SU-DHL-6 (cell line): Measurements from ENCODE around the gene RSPH4A.

ENCODE experiments used
- H2AFZ ChIP-seq: fragments of 200-600 bp; sonication (generic); 2 replicates; pipeline ENCODE4 v1.6.1; 2014; ENCODE audit warnings: low read depth, mild to moderate bottlenecking, moderate library complexity, mixed read lengths, antibody characterized with exemption, low read length; ENCODE audit not compliant: severe bottlenecking
- H3F3A ChIP-seq: fragments of 200-600 bp; shearing (Covaris generic); 2 replicates; pipeline ENCODE4 v1.6.0; 2016; ENCODE audit warnings: antibody characterized with exemption, mild to moderate bottlenecking; ENCODE audit not compliant: insufficient read depth
- H3K27ac ChIP-seq: fragments of 200-600 bp; sonication (generic); 2 replicates; pipeline ENCODE4 v1.5.1; 2016; ENCODE audit warnings: low read depth, mild to moderate bottlenecking, low read length, moderate library complexity, mixed read lengths
- H3K27me3 ChIP-seq: fragments of 200-600 bp; sonication (generic), shearing (Covaris generic); 2 replicates; pipeline ENCODE4 v1.6.0; 2014; ENCODE audit warnings: mild to moderate bottlenecking, low read length
- H3K36me3 ChIP-seq: fragments of 200-600 bp; sonication (generic); 2 replicates; pipeline ENCODE4 v1.6.1; 2014; ENCODE audit warnings: mild to moderate bottlenecking, low read length, mixed read lengths
- H3K4me2 ChIP-seq: fragments of 300-600, 200-600 bp; shearing (Covaris generic), sonication (generic); 2 replicates; pipeline ENCODE4 v1.6.0; 2014; ENCODE audit warnings: low read length, low read depth, mild to moderate bottlenecking; ENCODE audit not compliant: poor library complexity, severe bottlenecking
- H3K4me3 ChIP-seq: fragments of 200-600 bp; sonication (generic); 2 replicates; pipeline ENCODE4 v1.5.1; 2014; ENCODE audit warnings: antibody characterized with exemption, low read length, mild to moderate bottlenecking, mixed read lengths; ENCODE audit not compliant: insufficient read depth, poor library complexity, severe bottlenecking
- H3K79me2 ChIP-seq: fragments of 200-600 bp; sonication (generic); 2 replicates; pipeline ENCODE4 v1.6.1; 2014; ENCODE audit warnings: mild to moderate bottlenecking, low read length, moderate library complexity; ENCODE audit not compliant: insufficient read depth
- H3K9ac ChIP-seq: fragments of 200-600 bp; sonication (generic); 2 replicates; pipeline ENCODE4 v1.7.0; 2014; ENCODE audit warnings: mild to moderate bottlenecking, low read length
- H3K9me2 ChIP-seq: fragments of 200-600 bp; sonication (generic); replicated peaks from 2 replicates; pipeline ENCODE4 v1.6.1; 2014; ENCODE audit warnings: low read length; ENCODE audit not compliant: insufficient read depth
- H3K9me3 ChIP-seq: fragments of 200-600 bp; sonication (generic); 2 replicates; pipeline ENCODE4 v1.6.1; 2014; ENCODE audit warnings: low read length, mixed read lengths; ENCODE audit not compliant: insufficient read depth
- H4K20me1 ChIP-seq: fragments of 200-600 bp; sonication (generic); 2 replicates; pipeline ENCODE4 v1.6.1; 2014; ENCODE audit warnings: low read depth, mild to moderate bottlenecking, antibody characterized with exemption, low read length, moderate library complexity, mixed read lengths
- CTCF ChIP-seq: fragments of 200-600 bp; sonication (generic); IDR thresholded peaks from one replicate; pipeline ENCODE4 v1.5.1; 2017; ENCODE audit warnings: antibody characterized with exemption, mild to moderate bottlenecking, low read length, moderate library complexity; ENCODE audit not compliant: insufficient read depth, poor library complexity, severe bottlenecking
- EZH2phosphoT487 ChIP-seq: fragments of 200-600 bp; sonication (generic), shearing (Covaris generic); conservative IDR thresholded peaks from 2 replicates; pipeline ENCODE4 v1.6.1; 2018; ENCODE audit warnings: mild to moderate bottlenecking, antibody characterized with exemption, low read length, moderate library complexity, mixed read lengths

The RSPH4A gene

GRCh38 chr6:116570856-116571682, 45.2 kb upstream of the RSPH4A start, which contains the start of gene RWDD1:
Gene RWDD1, plus strand, starts transcription at chr6:116571504. Its CDS starts 79 bp downstream, at chr6:116571583.
- Histone ChIP-seq H3K4me3 (peak within 1 kb of the TSS; percentile 82), H2AFZ (peak within 1 kb of the TSS; percentile 67)

GRCh38 chr6:116571683-116572000, 44.6 kb upstream of the RSPH4A start:
- no peak for TF ChIP-seq EZH2phosphoT487
- TF ChIP-seq CTCF = no peak
- no peaks in the 10 kb centered on the region for H3K9me3 ChIP-seq
- no peaks in the 10 kb centered on the region for H3K9me2 ChIP-seq
- peak overlapping the region; percentile 87 for H3K4me2 ChIP-seq
- H4K20me1 ChIP-seq = no peaks in the 10 kb centered on the region
- peak overlapping the region; percentile 78 for H3K27ac ChIP-seq
- peaks cover 4% of the 10 kb centered on the region; the same call in 1 of the 2 replicates for H3F3A ChIP-seq
- no peaks in the 10 kb centered on the region for H3K27me3 ChIP-seq
- peak overlapping the region; percentile 75 for H3K9ac ChIP-seq
- peaks cover 42% of the 10 kb centered on the region for H3K79me2 ChIP-seq
- no peaks in the 10 kb centered on the region; the same call in 1 of the 2 replicates for H3K36me3 ChIP-seq
- peak overlapping the region; percentile 82 for H3K4me3 ChIP-seq
- peak overlapping the region; percentile 65 for H2AFZ ChIP-seq

More at GRCh38 chr6:116570856-116571682, 45.2 kb upstream of the RSPH4A start, which contains the start of gene RWDD1:
- no peaks in the 10 kb centered on the region for H3K9me3 ChIP-seq
- H3K36me3 ChIP-seq = no peaks in the 10 kb centered on the region; the same call in 1 of the 2 replicates
- H4K20me1 ChIP-seq = no peaks in the 10 kb centered on the region
- peak within 1 kb of the TSS; percentile 87 for H3K4me2 ChIP-seq
- TF ChIP-seq EZH2phosphoT487 (no peak), CTCF (no peak)
- H3K79me2 ChIP-seq = peaks cover 40% of the 10 kb centered on the region
- H3K27ac ChIP-seq = peak within 1 kb of the TSS; percentile 78
- no peaks in the 10 kb centered on the region for H3K27me3 ChIP-seq
- peak within 1 kb of the TSS; percentile 75 for H3K9ac ChIP-seq
- peaks cover 4% of the 10 kb centered on the region; the same call in 1 of the 2 replicates for H3F3A ChIP-seq
- H3K9me2 ChIP-seq = no peaks in the 10 kb centered on the region

GRCh38 chr6:116572162-116572561, 44.1 kb upstream of the RSPH4A start:
- peak overlapping the region; percentile 78 for H3K27ac ChIP-seq
- H2AFZ ChIP-seq = peak overlapping the region; percentile 65
- H3K36me3 ChIP-seq = no peaks in the 10 kb centered on the region; the same call in 1 of the 2 replicates
- H3K27me3 ChIP-seq = no peaks in the 10 kb centered on the region
- peak overlapping the region; percentile 75 for H3K9ac ChIP-seq
- peaks cover 4% of the 10 kb centered on the region; the same call in 1 of the 2 replicates for H3F3A ChIP-seq
- H4K20me1 ChIP-seq = no peaks in the 10 kb centered on the region
- H3K4me3 ChIP-seq = peak overlapping the region; percentile 82
- H3K4me2 ChIP-seq = peak overlapping the region; percentile 87
- peaks cover 45% of the 10 kb centered on the region for H3K79me2 ChIP-seq
- H3K9me3 ChIP-seq = no peaks in the 10 kb centered on the region
- TF ChIP-seq CTCF (no peak), EZH2phosphoT487 (no peak)
- no peaks in the 10 kb centered on the region for H3K9me2 ChIP-seq
